Measurements from ENCODE around the gene EVI2B.
"Not testable (repeated sequence)": the region's sequence is repeated elsewhere in the genome, so short reads cannot be mapped to it uniquely, and the experiment has no call there.

EVI2B gene

DNA sequence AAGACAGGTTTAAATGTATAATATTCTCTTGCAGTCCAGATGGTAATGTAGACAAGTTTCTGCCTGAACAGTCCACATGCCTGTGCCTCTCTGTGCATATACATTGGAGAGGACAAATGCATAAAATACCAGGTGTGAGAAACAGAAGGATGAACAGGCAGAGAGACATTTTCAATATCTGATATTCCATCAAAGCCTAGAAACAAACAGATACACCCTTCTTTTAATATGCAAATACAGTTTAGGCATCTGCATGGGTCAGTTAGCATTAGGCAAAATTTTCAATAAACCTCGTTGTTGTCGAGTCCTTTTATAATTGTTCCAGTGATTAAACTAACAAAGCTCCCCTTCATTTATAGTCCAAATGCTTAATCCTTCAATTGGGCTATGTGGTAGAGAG is 17.7 kb downstream of the EVI2B start:
- no peak overlapping the region for H3K4me3 ChIP-seq (ENCODE audit: low read length)
- no peak for TF ChIP-seq ZNF274 (IDR thresholded peaks at IDR 0.05; ENCODE audit: low read depth, low read length)

DNA sequence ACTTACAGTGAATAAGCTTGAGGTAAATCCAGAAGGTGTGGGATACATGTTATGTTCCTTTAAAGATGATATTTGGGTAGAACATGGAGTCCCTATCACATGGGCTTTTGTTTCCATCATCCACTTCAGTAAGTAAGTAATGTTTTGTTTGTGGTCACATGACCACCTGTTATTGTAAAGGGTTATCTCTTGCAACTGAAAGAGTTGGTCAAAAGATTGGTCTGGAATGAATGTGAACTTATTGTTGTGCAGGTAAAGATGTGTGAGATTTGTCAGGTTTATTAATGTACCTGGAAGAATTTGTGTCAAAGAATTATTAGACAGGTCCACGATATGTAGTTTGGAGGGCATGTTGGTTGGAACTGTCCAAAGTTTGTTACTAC is 18.4 kb downstream of the EVI2B start:
- TF ChIP-seq ZNF274 (IDR thresholded peaks at IDR 0.05; ENCODE audit: low read depth, low read length): no peak

DNA sequence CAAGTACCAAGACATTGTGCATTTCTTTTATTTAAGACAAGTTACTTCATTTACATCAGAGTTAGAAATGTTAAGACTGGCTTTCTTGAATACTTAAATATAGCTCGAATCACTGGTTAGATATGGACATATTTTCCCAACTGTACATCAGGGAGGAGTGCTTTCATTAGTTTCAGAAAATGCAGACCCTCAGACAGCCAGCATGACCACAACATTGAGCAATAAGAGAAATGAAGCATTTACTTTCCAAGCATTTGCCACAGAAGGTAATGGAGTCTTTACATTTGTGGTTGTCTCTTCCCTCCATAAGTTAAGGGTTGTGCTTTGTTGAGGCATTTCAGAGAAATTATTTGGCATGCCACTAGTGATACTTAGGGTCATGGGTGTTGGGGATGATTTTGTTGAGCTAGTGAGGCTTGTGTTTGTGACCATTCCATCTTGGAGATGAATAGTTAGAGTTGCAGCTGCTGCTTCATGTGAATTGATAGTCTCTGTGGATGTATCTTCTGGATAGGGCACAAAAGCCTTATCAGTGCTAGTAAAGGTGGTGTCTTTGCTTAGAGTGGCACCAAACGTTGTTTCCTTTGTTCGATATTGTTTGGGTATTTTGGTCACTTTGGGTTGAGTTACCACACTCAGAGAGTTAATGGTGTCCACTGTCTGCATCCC is 18.9 kb downstream of the EVI2B start:
- TF ChIP-seq ZNF274 (IDR thresholded peaks at IDR 0.05; ENCODE audit: low read depth, low read length): no peak

More for the DNA sequence above, 18.4 kb downstream of the EVI2B start:
- no peak overlapping the region for H3K4me3 ChIP-seq (ENCODE audit: low read length)

DNA sequence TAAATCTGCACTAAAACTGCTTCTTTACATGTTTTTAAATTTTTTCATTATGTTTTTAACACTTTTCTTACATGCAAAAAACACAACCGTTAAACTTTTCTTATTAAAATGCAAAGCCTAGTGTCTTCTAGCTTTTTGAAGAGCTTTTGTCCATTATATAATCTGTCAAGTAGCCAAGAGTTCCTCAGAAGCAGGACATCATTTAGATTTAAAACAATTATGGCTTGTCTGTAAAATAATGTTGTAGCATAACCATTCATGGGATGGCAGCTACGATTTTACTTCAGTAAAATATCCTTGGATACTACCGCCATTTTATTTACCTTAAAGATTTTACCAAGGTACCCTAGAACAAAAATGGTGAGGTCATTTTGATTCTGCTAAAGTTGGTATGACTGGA is 19.6 kb downstream of the EVI2B start:
- no peak for TF ChIP-seq ZNF274 (IDR thresholded peaks at IDR 0.05; ENCODE audit: low read depth, low read length)
- no peak overlapping the region for H3K4me3 ChIP-seq (ENCODE audit: low read length)

More for the DNA sequence above, 18.9 kb downstream of the EVI2B start:
- H3K4me3 ChIP-seq (ENCODE audit: low read length): no peak overlapping the region

DNA sequence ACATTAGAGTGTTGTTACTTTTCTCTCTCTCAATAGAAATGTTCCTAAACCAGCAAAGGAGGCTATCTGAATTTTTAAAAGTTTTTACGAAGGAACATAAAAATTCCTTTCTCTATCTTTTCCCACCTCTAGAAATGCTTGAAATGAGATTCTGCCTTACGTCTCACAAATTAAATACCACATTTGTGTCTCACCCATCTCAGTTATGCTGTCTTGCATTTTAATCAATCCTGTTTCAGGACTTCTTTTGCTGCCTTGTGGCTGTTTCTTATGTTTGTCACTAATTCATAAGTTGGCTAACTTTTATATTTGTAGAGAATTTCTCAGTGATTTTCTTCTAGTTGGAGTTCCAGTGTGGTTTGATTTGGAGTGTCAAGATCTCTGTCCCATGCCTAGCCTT is 20.3 kb downstream of the EVI2B start:
- no peak for TF ChIP-seq ZNF274 (IDR thresholded peaks at IDR 0.05; ENCODE audit: low read depth, low read length)
- no peak overlapping the region for H3K4me3 ChIP-seq (ENCODE audit: low read length)

DNA sequence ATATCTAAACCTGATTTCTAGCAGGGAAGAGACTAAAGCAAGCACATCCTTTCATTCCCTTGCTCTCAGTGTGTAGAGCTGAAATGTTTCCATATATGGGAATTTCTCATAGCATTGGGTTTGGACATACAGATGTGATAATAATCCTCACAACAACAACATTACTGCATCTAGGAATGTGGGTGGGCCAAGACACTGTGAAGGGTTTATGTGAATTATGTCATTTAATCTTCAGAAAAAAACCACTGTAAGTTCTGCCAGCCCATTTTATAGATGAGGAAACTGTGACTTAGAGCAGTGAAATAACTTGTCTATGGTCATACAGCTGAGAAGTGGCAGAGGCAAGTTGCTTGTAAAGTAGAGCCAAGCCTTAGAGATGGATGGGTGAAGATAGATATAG is 22.0 kb downstream of the EVI2B start:
- no peak overlapping the region for H3K4me3 ChIP-seq (ENCODE audit: low read length)
- TF ChIP-seq ZNF274 (IDR thresholded peaks at IDR 0.05; ENCODE audit: low read depth, low read length): no peak

DNA sequence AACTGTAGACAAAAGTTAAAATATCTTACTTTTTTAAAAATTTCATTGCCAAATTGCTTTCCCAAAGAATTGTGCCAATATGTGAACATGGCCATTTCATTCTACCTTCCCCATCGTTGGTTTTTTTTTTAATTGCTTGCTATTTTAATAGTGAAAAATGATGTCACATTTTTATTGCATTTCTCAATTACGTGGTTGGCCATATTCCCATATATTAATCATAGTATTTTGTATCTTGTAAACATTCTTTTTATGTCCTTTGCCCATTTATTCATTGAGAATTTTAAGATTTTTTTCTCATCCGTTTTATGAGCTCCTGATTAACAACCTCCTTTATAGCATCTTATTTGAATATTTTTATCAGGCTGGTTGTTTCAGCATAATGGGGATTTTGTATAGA is 24.1 kb downstream of the EVI2B start:
- no peak overlapping the region for H3K4me3 ChIP-seq (ENCODE audit: low read length)

DNA sequence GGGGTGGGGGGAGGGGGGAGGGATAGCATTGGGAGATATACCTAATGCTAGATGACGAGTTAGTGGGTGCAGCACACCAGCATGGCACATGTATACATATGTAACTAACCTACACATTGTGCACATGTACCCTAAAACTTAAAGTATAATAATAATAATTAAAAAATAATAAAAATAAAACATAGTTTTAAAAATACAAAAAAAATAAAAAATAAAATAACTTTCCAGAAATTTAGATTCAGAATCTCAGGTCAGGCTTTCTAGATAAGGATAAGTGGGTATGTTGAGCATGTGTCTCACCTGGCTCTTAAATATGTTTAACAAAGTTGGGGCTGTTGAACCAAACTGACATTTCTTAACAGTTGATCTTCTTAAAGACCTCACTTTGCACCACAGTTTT is 25.9 kb downstream of the EVI2B start:
- not testable (repeated sequence) for H3K4me3 ChIP-seq (ENCODE audit: low read length)

More for the DNA sequence above, 24.1 kb downstream of the EVI2B start:
- no peak for TF ChIP-seq ZNF274 (IDR thresholded peaks at IDR 0.05; ENCODE audit: low read depth, low read length)

DNA sequence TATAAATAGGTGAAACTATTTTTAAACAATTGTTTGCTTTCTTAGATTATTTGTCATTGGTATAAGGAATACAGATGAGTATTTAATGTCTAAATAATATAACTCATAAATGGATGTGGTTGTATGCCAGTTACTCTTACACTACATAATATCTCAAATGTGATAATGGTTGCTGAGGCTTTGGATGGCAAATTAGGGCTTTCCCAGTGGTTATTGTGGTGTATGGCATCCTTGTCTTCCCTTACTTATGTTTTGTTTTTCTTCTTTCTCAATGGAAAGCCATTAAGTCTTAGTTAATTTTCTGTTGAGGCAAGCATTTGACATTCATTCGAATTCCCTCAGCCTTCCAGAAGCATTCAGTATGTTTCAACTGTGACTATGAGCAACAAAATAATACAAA is 27.3 kb downstream of the EVI2B start:
- no peak overlapping the region for H3K4me3 ChIP-seq (ENCODE audit: low read length)
- TF ChIP-seq ZNF274 (IDR thresholded peaks at IDR 0.05; ENCODE audit: low read depth, low read length): no peak

DNA sequence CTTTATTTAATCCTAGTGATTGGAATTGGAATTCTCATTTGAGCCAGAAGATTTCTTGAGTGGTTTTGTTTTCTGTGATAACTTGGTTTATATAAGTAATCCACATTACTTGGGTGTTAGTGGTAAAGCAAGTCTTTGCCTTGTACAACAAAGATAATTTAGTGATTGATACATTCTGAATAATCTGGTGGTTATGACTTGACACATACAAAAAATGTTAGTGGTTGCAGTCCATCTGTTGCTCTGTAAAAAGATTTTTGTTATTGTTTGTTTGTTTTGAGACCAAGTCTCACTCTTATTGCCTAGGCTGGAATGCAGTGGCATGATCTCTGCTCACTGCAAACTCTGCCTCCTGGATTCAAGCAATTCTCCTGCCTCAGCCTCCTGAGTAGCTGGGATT is 30.0 kb downstream of the EVI2B start:
- H3K4me3 ChIP-seq (ENCODE audit: low read length): no peak overlapping the region
- no peak for TF ChIP-seq ZNF274 (IDR thresholded peaks at IDR 0.05; ENCODE audit: low read depth, low read length)

DNA sequence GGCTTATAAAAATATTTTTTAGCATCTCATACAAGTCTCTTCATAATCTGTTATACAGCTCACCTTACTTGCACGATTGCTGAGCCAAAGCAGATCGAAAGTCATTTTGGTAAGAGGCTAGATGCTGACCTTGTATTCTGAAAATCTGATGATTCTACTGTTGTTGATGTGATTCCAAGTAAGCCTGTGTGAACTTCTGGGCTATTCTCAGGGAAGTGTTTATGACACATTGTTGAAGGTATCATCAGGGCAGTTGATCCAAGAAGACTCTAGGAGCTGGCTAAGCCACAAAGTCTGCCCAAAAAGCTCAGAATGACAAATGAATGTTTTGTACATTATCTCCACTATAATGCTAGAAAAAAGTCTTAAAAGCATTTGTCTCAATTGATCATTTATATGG is 32.8 kb downstream of the EVI2B start:
- TF ChIP-seq ZNF274 (IDR thresholded peaks at IDR 0.05; ENCODE audit: low read depth, low read length): no peak
- H3K4me3 ChIP-seq (ENCODE audit: low read length): no peak overlapping the region

DNA sequence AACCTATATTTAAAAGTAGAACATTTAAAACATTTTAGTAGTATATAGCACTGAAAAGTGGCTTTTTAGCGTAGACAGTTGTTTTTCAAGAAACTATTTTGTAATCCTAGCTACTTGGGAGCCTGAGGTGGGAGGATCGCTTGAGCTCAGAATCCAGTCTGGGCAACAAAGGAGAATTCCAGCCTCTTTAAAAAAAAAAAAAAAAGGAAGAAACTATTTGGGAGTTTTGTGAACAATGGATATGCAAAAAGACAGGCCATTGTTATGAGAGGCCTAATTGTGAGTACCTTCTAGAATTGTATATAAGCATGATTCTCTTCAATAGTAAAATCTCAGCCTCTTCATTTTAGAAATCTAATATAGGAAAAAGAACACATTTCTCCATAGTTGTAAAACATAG is 34.5 kb downstream of the EVI2B start:
- no peak for TF ChIP-seq ZNF274 (IDR thresholded peaks at IDR 0.05; ENCODE audit: low read depth, low read length)
- no peak overlapping the region for H3K4me3 ChIP-seq (ENCODE audit: low read length)

DNA sequence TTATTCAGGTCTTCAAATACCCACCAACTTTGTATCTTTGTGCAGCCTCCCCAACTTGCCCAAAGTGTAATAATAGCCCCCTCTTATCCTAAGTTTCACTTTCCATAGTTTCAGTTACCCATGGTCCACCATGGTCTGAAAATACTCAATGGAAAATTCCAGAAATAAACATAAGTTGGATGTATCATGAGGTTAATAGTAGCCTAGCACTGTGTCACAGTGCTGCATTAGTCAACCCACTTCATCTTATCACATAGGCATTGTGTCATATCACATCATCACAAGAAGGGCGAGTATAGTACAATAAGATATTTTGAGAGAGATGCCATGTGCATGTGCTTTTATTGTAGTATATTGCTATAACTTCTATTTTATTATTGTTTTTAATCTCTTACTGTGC is 38.7 kb downstream of the EVI2B start:
- H3K4me3 ChIP-seq (ENCODE audit: low read length): no peak overlapping the region
- no peak for TF ChIP-seq ZNF274 (IDR thresholded peaks at IDR 0.05; ENCODE audit: low read depth, low read length)

DNA sequence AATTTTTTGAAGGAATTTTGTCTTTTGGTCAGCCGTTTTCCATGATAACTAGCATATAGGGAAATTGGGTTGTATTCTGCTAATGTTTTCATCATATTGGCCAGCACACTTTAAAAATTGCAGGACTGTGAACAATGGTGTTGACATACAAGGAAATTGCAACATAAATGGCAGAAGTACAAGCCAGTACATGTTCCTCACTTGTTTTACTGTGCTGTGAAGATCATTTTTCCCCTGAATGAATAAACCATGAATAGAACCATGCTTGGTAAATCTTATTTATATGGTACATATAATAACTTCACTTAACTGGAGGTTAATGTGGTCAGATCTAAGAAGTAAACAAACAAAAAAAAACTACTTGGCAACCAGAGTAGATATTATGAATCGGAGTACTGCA is 39.6 kb downstream of the EVI2B start:
- H3K4me3 ChIP-seq (ENCODE audit: low read length): no peak overlapping the region
- TF ChIP-seq ZNF274 (IDR thresholded peaks at IDR 0.05; ENCODE audit: low read depth, low read length): no peak

DNA sequence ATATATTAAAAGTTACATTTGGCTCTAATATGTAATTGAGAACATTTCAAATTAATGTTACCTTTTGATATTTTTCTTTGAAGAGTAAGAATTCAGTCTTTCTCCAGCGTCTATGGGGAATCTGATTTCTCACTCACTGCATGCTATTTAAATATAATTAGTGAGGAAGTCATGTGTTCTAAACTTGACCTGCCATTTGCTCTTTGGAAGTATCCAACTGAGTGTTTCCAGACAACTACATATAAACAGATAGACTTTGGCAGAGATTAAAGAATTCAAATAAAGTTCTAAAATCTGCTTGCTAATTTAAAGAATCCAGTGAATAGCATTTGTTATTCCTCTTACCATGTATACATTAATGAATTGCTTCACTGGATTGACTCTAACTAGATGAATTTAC is 40.3 kb downstream of the EVI2B start:
- TF ChIP-seq ZNF274 (IDR thresholded peaks at IDR 0.05; ENCODE audit: low read depth, low read length): no peak

DNA sequence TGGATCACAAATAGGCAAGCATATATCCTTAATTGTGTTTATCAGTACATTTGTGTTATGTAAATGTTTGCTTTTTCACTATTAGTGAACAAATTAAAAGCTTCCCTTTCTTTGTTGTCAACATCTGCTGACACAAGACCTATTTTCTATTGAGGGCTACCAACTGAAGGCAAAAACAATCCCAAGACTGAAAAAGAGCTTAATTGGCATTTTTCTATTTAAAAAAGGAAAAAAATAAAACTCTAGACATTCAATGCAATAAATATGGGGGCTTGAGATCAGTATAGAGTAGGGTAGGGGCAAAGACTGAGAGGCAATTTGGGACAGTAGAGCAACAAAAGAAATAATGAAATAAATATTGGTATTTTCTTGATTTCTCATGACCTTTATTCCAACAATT is 41.1 kb downstream of the EVI2B start:
- TF ChIP-seq ZNF274 (IDR thresholded peaks at IDR 0.05; ENCODE audit: low read depth, low read length): no peak
- no peak overlapping the region for H3K4me3 ChIP-seq (ENCODE audit: low read length)

More for the DNA sequence above, 40.3 kb downstream of the EVI2B start:
- H3K4me3 ChIP-seq (ENCODE audit: low read length): no peak overlapping the region

All from GM08714 (cell line).